ENCODE data around the gene RBM20. TPM values are rescaled to one million over a fixed set of nuclear protein-coding genes. Genes with fewer than 3 reads are reported as not detected.

The RBM20 gene
- total RNA-seq, 1 experiment from 2014 or later: 0.10 TPM

- ChIA-PET POLR2A (no interaction called here), CTCF (interaction anchor here (0.8 kb wide), 1 partner anchor 1339 kb away, joined by 9 read pairs; no protein-coding TSS in a partner anchor)
- BruUV-seq (replicated peaks): no TSS peak
- H3K27me3 ChIP-seq (ENCODE audit: control insufficient read depth, insufficient read depth, low read length): peaks cover 16% of the 10 kb centered on the region
- intact Hi-C loops (cut with micrococcal nuclease; ENCODE audit: unreplicated experiment): no loop called here
- H3K36me3 ChIP-seq (ENCODE audit: control insufficient read depth, insufficient read depth, low read length): no peaks in the 10 kb centered on the region
- no peak for ATAC-seq
- DNase-seq (ENCODE audit: low read depth, low spot score): no peak
- H3K4me3 ChIP-seq (ENCODE audit: low read depth in 2 of 2, low read length in 2 of 2): no peak overlapping the region
- TF ChIP-seq REST (IDR thresholded peaks at IDR 0.05; ENCODE audit: insufficient read depth in 1 of 2, low read depth in 2 of 2, low read length in 1 of 2) (no peak), SIN3A (IDR thresholded peaks at IDR 0.05; ENCODE audit: borderline replicate concordance, insufficient read depth, low read depth, low read length) (no peak), TCF7L2 (IDR thresholded peaks at IDR 0.05; ENCODE audit: low read depth, low read length) (no peak), CTCF (IDR thresholded peaks at IDR 0.05) (no peak), POLR2AphosphoS5 (IDR thresholded peaks at IDR 0.05; ENCODE audit: low read depth, low read length) (no peak)
- in situ Hi-C loops (cut with HindIII; ENCODE audit: low pct_unique_long_range_greater_than_20kb, low sequenced_read_pairs): no loop called here
- H3K4me1 ChIP-seq (ENCODE audit: control insufficient read depth, insufficient read depth, low read length): no peaks in the 10 kb centered on the region
- no peak overlapping the region for H3K27ac ChIP-seq (ENCODE audit: low read length)
- no peaks in the 10 kb centered on the region for H3K9me3 ChIP-seq (ENCODE audit: control insufficient read depth, insufficient read depth, low read depth, low read length)
These were observed 136.6 kb downstream of the RBM20 start for GRCh38 chr10:110780704-110781103.

- DNase-seq (ENCODE audit: low read depth, low spot score): no peak
- H3K27me3 ChIP-seq (ENCODE audit: control insufficient read depth, insufficient read depth, low read length): peaks cover 16% of the 10 kb centered on the region
- no peaks in the 10 kb centered on the region for H3K9me3 ChIP-seq (ENCODE audit: control insufficient read depth, insufficient read depth, low read depth, low read length)
- BruUV-seq (replicated peaks): no TSS peak
- ChIA-PET POLR2A (no interaction called here), CTCF (interaction anchor here (0.6 to 0.8 kb wide), 2 partner anchors 166 to 1339 kb away, joined by 6 to 9 read pairs; no protein-coding TSS in a partner anchor)
- no peak overlapping the region for H3K27ac ChIP-seq (ENCODE audit: low read length)
- H3K4me3 ChIP-seq (ENCODE audit: low read depth in 2 of 2, low read length in 2 of 2): no peak overlapping the region
- in situ Hi-C loops (cut with HindIII; ENCODE audit: low pct_unique_long_range_greater_than_20kb, low sequenced_read_pairs) (no loop called here), intact Hi-C loops (cut with micrococcal nuclease; ENCODE audit: unreplicated experiment) (no loop called here)
- 0 out of 2 replicates have a peak, but pooled peaks have one; percentile 30 for ATAC-seq
- TF ChIP-seq SIN3A (IDR thresholded peaks at IDR 0.05; ENCODE audit: borderline replicate concordance, insufficient read depth, low read depth, low read length) (no peak), REST (IDR thresholded peaks at IDR 0.05; ENCODE audit: insufficient read depth in 1 of 2, low read depth in 2 of 2, low read length in 1 of 2) (no peak), CTCF (IDR thresholded peaks at IDR 0.05) (no peak), POLR2AphosphoS5 (IDR thresholded peaks at IDR 0.05; ENCODE audit: low read depth, low read length) (no peak), TCF7L2 (IDR thresholded peaks at IDR 0.05; ENCODE audit: low read depth, low read length) (no peak)
- no peaks in the 10 kb centered on the region for H3K4me1 ChIP-seq (ENCODE audit: control insufficient read depth, insufficient read depth, low read length)
- H3K36me3 ChIP-seq (ENCODE audit: control insufficient read depth, insufficient read depth, low read length): no peaks in the 10 kb centered on the region
These were observed 137.0 kb downstream of the RBM20 start for GRCh38 chr10:110781139-110781538.

All from Panc1 (cell line).